Eye (tissue), 1 donor: Measurements from ENCODE around the gene COL18A1.

Experiments used
- DNase-seq: peaks from one replicate; pipeline ENCODE4 v3.0.0-alpha.2; 2015

Gene COL18A1

GRCh38 chr21:45403133-45403824, 1.7 kb upstream of the COL18A1 start:
- no peak for DNase-seq

DNA sequence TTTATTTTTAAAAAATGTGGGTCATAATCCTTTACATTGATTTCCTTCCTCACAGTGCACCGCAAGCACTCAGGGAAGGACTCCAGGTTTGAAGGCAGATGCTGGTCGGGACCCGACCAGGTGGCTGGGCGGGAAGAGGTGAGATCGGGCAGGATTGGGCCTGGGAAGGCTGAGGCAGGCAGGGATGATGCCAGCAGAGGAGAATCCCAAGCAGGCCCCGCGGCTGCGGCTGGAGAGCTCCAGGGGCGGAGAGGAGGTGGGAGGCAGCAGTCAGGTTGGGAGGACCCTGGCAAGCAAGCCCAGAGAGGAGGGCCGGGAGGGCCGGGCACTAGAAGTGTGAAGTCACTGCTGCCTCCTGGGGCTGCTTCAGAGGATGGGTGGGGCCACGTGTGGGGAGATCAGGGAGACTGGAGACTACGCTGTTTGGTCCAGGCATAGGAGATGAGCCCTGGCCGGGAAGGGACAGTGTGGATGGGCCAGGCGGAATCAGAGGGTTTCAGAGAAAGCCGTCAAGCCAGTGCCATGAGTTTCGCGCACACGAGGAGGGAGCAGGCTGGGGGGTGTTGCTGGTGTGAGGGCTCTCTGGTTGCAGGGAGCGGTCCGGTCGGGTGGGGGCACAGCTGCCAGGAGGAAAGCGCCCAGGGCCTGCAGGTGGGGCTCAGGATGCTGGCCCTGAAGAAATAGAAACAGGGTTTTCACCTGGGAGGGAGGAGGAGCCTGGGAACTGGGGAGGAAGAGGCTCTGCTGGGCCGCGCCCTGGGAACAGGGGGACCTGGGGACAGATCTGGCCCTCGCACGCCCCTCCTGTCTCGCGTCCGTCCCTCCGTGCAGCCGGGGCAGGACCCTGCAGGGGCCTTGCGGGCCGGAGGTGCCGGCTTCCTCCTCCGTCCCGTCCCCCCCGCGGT, 888 bp upstream of the COL18A1 start:
- peak; percentile 56 for DNase-seq

DNA sequence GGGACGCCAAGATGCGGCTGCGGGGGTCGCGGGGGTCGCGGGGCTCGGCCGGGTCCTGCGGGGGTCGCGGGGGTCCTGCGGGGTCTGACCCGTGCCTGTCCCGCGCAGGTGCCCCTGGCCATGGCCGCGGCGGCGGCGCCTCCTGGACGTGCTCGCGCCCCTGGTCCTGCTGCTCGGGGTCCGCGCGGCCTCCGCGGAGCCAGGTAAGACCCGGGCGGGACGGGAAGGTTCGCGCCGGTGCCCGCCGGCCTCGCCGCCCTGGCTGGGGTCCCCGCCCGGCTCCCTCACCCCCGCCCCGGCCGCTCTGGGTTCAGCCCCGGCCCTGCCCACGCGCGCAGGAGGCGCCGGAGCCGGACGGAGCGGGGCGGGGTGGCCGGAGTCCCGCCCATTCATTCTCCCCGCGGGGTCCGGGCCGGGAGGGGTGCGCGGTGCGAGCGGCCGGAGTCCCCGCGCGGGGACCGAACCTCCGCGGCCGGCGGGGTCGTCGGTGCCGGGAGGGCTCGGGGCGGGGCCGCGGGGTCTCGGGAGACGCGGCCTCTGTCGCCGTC, 380 bp downstream of the COL18A1 start:
- DNase-seq, result no peak

DNA sequence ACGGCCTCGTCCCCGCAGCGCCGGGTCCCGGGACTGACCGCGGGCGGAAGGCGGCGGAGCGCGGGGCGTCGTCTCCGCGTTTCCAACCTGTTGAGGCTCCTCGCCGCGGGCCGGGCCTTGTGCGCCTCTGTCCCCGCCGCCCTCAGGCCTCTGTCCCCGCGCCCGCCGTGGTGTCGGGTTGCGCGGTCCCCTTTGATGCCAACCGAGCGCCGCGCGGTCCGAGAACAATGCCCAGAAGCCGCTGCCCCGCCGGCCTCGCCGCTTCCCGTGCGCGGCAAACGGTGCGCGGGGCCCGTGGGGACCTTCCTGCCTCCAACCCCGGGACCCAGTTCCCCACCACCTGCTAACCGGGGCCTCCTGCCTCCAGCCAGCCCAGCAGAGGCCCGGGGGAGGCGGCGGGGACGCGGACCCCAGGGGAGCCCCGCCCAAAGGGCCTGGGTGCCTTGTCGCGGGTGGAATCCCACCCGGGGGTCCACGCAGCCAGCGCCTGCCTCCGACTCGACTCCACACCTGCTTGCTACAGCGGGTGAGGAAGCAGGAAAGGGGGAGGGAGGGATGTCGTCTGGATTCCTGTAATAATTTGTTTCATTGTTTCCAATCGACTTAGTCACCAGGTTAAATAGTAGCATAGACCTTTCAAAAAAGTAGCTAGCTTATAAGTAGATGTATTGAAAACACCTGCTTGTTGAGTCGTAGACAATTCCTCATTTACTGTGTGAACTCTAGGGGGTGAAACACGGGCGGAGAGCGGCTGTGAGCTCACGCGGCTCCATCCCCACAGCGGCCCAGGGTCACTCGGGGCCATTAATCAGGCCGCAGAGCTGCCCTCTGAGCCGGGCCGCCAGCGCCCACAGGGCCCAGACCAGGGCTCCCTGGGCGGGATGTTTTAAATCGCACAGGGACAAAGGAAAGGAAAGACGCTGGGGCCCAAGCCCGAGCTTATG, 1.1 kb downstream of the COL18A1 start:
- peak; percentile 76 for DNase-seq

DNA sequence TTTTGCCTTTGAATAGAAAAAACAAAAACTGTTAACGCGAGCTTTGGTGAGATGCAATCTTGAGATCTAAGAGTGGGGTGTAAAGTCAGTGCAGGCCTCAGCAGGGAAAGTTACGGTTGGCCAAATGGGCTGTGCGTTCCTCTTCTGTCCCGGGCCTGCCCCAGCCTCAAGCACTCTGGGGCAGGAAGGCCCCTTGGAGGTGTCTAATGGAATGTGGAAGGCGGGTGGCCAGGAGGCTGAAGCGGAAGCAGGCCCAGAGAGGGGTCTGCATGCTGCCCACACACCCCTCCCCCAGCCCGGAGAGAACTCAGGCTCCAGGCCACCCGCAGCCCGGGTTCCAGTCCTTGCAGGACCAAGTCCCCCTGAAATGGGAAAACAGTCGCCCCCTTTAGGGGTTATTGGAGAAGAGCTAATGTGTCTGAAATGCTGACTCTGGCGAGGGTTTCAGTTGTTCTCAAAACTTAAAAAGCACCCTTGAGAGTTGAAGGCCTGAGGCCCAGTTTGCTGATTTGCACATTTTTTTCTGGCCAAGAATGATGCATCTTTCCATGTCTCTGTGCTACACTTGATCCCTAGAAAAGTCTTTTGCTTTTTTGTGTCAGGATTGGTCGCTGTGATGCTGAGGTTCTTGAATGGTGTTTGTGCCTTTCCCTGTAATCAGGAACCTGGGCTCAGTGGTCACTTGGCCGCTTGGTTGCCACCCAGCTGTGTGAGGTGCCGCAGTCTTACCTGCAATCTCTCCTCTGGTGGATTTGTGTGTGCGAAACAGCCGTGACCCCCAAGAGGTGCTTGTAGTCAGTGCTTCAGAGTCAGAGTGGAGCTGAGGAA, 2.0 kb downstream of the COL18A1 start:
- DNase-seq, result no peak

DNA sequence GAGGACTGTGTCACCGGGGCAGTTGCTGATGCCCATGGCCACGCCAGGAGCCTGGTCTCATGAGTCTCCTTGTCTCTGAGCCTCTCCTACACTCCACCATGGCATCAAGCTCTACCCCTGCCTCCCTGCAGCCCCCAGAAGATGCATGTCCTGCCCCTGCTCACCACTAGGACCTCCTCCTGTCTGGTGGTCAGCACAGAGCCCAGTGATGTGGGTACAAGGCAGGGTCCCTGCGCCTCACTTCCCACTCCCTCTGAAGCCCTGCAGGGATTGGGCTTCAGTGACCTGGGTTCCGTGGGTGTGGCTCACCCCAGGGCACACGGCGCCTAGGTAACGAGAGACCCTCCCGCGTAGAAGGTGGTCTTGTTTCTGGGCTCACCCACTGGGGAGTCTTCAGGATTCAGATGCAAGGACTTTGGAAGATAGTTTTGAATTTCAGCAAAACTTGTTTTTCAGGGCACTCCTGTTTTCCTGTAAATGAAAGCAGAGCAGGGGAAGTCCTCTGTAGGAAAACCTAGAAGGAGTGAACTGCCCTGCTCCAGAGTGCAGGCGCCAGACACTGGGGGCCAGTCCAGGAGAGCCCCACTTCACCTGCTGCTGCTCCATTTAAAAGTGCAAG, 2.8 kb downstream of the COL18A1 start:
- no peak for DNase-seq

- DNase-seq, result no peak
Observed at GRCh38 chr21:45408271-45408791, 3.4 kb downstream of the COL18A1 start.

DNA sequence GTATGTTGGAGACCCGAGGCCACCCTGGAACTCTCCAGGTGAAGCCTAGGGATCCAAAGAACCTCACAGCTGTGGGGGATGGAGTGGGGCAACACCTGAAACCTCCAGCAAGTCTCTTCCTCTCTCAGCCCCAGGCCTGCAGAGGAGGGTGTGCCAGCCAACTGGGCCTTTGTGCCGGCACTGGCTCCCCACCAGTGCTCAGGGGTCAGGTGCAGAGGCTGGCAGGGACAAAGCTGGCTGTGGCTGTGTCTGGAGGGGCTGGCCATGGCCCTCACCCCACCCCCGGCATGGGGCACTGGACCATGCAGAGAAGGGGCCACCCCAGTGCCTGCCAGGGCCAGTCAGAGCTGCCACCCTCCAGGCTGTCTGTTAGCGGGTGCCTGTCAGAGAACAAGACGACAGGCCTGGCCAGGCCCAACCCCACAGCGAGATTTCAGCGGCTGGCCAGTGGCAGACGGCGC, 3.9 kb downstream of the COL18A1 start:
- no peak for DNase-seq

DNA sequence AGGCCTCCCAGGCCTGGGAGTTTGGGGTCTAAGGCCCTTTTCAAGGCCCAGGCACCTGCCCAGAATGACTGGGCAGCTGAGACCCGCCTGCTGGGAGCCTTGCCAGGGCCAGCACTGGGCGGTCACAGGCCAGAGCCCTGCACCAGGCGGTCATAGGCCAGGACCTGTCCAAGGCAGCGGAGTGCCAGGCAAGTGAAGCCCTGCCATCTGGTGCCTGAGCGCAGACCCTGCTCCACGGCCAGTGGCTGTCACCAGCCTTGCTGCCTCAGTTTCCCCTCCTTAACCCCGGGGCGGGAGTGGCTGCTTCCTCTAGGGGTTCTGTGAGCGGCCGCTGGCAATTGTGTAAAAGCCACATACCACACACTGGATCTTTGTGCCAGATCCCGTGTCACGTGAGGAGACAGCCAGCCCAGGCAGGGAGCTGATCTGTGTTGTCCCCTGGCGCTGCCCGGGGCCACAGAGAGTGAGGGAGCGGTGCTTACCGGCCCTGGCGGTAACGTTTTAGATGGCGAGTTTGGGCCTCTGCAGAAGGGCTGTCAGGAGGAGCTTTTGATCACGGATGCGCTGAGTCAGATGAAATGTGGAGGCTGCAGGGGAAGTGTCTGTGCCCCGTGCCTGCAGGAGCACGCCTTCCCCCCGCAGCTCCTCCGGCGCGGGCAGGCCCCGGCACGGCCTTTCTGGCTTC, 4.6 kb downstream of the COL18A1 start:
- peak; percentile 74 for DNase-seq

DNA sequence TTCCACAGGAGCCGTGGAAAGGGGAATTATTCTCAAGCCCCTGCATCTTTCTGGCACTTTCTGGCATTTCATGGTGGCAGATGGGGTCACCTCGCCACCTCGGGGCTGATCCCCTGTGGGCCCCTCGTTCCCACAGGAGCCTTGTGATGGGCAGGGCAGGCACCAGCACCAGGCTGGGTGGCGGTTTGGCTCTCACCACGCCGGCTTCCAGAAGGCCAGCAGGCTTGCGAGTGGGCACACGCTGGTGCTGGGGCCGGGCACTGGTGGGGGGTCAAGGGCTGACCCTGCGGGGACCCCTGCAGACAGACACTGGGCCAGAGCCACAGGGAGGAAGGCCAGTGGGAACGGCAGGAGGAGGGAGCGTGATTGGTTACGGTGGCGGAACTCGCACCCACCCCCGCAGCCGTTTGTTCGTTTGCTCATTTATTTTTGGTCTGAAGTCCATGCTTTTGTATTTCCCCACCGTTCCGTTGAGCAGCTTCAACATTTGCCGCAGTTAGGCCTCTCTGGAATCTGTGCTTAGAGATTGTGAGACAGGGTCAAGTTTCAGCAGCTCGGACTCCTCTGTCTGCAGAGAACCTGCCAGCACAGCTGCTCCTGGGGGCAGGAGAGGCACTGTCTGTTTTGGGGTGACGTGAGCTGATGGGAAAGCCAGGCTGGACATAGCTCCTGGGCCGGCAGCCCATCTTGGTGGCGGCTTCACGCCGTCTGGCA, 5.3 kb downstream of the COL18A1 start:
- peak; percentile 64 for DNase-seq

- no peak for DNase-seq
Observed at GRCh38 chr21:45410865-45411809, 6.2 kb downstream of the COL18A1 start.

GRCh38 chr21:45411810-45412206, 6.8 kb downstream of the COL18A1 start:
- DNase-seq, result no peak

- no peak for DNase-seq
Observed at GRCh38 chr21:45412491-45412890, 7.5 kb downstream of the COL18A1 start.

- peak; percentile 60 for DNase-seq
Observed at GRCh38 chr21:45412909-45413611, 8.1 kb downstream of the COL18A1 start.

DNA sequence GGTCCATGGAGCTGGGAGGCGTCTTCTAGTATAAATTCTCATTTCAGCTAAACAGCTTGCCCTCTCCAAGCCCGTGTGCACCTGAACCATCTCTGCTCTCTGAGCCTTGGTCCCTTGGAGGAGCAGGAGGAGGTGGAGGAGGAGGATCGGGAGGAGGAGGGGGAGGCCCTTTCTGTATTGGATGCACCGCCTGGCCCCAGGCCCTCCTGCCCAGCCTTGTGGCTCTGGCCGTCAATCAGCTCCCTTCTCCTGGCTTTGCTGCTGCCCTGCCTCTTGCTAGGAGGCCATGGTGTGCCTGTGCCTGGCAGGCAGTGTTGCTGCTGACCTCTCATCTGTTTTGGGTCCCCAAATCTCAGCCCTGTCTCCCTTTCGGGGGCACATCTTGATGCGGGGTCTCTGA, 9.0 kb downstream of the COL18A1 start:
- DNase-seq, result peak; percentile 54

DNA sequence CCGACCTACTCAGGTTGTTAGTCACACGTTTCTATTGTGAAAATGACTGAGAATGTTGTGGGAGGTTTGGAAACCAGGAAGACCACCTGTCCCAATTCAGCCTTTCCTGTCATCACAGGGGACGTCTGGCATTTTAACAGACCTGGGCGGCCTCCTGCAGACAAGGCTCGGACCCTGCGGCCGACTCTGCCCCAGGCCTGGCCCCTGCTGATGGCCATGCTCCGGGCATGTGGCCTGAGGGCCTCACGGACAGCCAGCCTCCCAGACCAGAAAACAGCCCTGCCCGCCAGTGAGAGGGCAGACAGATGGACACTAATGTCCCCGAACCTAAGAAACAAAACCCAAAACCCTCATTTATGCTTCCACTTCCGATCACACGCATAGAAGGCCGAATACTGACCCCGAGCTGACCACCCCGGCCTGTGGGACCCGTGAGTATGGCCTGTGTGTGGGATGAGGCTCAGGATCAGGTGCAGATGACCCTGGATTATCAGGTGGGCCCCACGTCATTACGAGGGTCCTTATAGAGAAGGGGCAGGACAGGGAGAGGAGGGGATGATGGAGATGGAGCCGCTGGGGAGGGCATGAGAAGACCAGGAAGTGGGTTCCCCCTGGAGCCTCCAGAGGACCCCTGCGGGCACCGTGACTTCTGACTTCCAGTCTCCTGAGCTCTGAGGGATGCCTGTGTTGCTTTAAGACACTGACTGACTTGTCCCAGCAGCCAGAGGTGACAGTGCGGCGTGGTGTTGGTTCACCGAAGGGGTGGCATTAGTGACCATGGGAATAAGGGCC, 9.6 kb downstream of the COL18A1 start:
- no peak for DNase-seq
